ENCODE measurements around the gene PTGES2. TPM values are rescaled to one million over a fixed set of nuclear protein-coding genes. Genes with fewer than 3 reads are reported as not detected.

PTGES2 gene
- total RNA-seq, 1 experiment from 2014 or later: 76.8 TPM

GRCh38 chr9:128141604-128142003 lies 14.1 kb upstream of the PTGES2 start:
- TF ChIP-seq REST (IDR thresholded peaks at IDR 0.05; ENCODE audit: insufficient read depth in 1 of 2, low read depth in 2 of 2, low read length in 1 of 2) (no peak), CTCF (IDR thresholded peaks at IDR 0.05) (no peak), SIN3A (IDR thresholded peaks at IDR 0.05; ENCODE audit: borderline replicate concordance, insufficient read depth, low read depth, low read length) (no peak), POLR2AphosphoS5 (IDR thresholded peaks at IDR 0.05; ENCODE audit: low read depth, low read length) (no peak), TCF7L2 (IDR thresholded peaks at IDR 0.05; ENCODE audit: low read depth, low read length) (no peak)
- no peaks in the 10 kb centered on the region for H3K27me3 ChIP-seq (ENCODE audit: control insufficient read depth, insufficient read depth, low read length)
- no peak for DNase-seq (ENCODE audit: low read depth, low spot score)
- H3K4me1 ChIP-seq (ENCODE audit: control insufficient read depth, insufficient read depth, low read length): no peaks in the 10 kb centered on the region
- CTCF ChIA-PET: no interaction called here
- in situ Hi-C loops (cut with HindIII; ENCODE audit: low pct_unique_long_range_greater_than_20kb, low sequenced_read_pairs) (no loop called here), intact Hi-C loops (cut with micrococcal nuclease; ENCODE audit: unreplicated experiment) (no loop called here)
- no peak overlapping the region for H3K4me3 ChIP-seq (ENCODE audit: low read depth in 2 of 2, low read length in 2 of 2)
- H3K27ac ChIP-seq (ENCODE audit: low read length): no peak overlapping the region
- BruUV-seq (replicated peaks): no TSS peak
- H3K9me3 ChIP-seq (ENCODE audit: control insufficient read depth, insufficient read depth, low read depth, low read length): no peaks in the 10 kb centered on the region
- H3K36me3 ChIP-seq (ENCODE audit: control insufficient read depth, insufficient read depth, low read length): no peaks in the 10 kb centered on the region
- no peak for ATAC-seq
- POLR2A ChIA-PET: no interaction called here

- Histone ChIP-seq H3K9me3 (ENCODE audit: control insufficient read depth, insufficient read depth, low read depth, low read length) (no peaks in the 10 kb centered on the region), H3K27me3 (ENCODE audit: control insufficient read depth, insufficient read depth, low read length) (no peaks in the 10 kb centered on the region), H3K4me1 (ENCODE audit: control insufficient read depth, insufficient read depth, low read length) (no peaks in the 10 kb centered on the region), H3K27ac (ENCODE audit: low read length) (no peak overlapping the region), H3K36me3 (ENCODE audit: control insufficient read depth, insufficient read depth, low read length) (no peaks in the 10 kb centered on the region), H3K4me3 (ENCODE audit: low read depth in 2 of 2, low read length in 2 of 2) (no peak overlapping the region)
- in situ Hi-C loops (cut with HindIII; ENCODE audit: low pct_unique_long_range_greater_than_20kb, low sequenced_read_pairs): no loop called here
- no peak for TF ChIP-seq SIN3A (IDR thresholded peaks at IDR 0.05; ENCODE audit: borderline replicate concordance, insufficient read depth, low read depth, low read length)
- TF ChIP-seq CTCF (IDR thresholded peaks at IDR 0.05): no peak
- TF ChIP-seq POLR2AphosphoS5 (IDR thresholded peaks at IDR 0.05; ENCODE audit: low read depth, low read length): no peak
- no peak for TF ChIP-seq TCF7L2 (IDR thresholded peaks at IDR 0.05; ENCODE audit: low read depth, low read length)
- no peak for TF ChIP-seq REST (IDR thresholded peaks at IDR 0.05; ENCODE audit: insufficient read depth in 1 of 2, low read depth in 2 of 2, low read length in 1 of 2)
- BruUV-seq (replicated peaks): no TSS peak
- DNase-seq (ENCODE audit: low read depth, low spot score) (no peak), ATAC-seq (no peak)
- intact Hi-C loops (cut with micrococcal nuclease; ENCODE audit: unreplicated experiment): no loop called here
- POLR2A ChIA-PET: no interaction called here
- CTCF ChIA-PET: no interaction called here
These were observed 12.1 kb upstream of the PTGES2 start for GRCh38 chr9:128139621-128140020.
